Calu3 (cell line): ENCODE data around the gene ZNF710. TPM values are rescaled to one million over a fixed set of nuclear protein-coding genes. Genes with fewer than 3 reads are reported as not detected.

Experiments
- BruUV-seq: library from RNA; stranded (reverse); fragments of 400-500 nt; replicated peaks from 2 replicates; lab custom pipeline; 2021; lab: Mats Ljungman, UMichigan
- CTCF ChIA-PET: fragments of 300-600 bp; sonication (Branson Sonifier 250); formaldehyde crosslinking; loops from one replicate; lab custom pipeline; 2022; ENCODE audit warnings: antibody characterized with exemption; lab: Charles Lee
- DNase-seq: peaks from one replicate; pipeline ENCODE4 v3.0.0; 2022
- H3K27ac Mint-ChIP-seq: one replicate; pipeline ENCODE4 v1.8.0; 2022; ENCODE audit warnings: mixed read lengths; ENCODE audit not compliant: unreplicated experiment
- H3K27me3 Mint-ChIP-seq: one replicate; pipeline ENCODE4 v1.8.0; 2022; ENCODE audit warnings: mixed read lengths; ENCODE audit not compliant: unreplicated experiment
- H3K36me3 Mint-ChIP-seq: one replicate; pipeline ENCODE4 v1.8.0; 2022; ENCODE audit warnings: mild to moderate bottlenecking, moderate library complexity, mixed read lengths; ENCODE audit not compliant: insufficient read depth, unreplicated experiment
- H3K4me1 Mint-ChIP-seq: one replicate; pipeline ENCODE4 v1.8.0; 2022; ENCODE audit warnings: mild to moderate bottlenecking, low read depth, mixed read lengths; ENCODE audit not compliant: unreplicated experiment
- H3K4me3 Mint-ChIP-seq: one replicate; pipeline ENCODE4 v1.8.0; 2022; ENCODE audit warnings: mild to moderate bottlenecking, low read depth, moderate library complexity, mixed read lengths; ENCODE audit not compliant: unreplicated experiment
- H3K9me3 Mint-ChIP-seq: one replicate; pipeline ENCODE4 v1.8.0; 2022; ENCODE audit warnings: low read depth, mixed read lengths; ENCODE audit not compliant: unreplicated experiment
- CTCF ChIP-seq: fragments of 200-600 bp; IDR thresholded peaks from one replicate; pipeline ENCODE4 v1.8.0; 2022; ENCODE audit warnings: antibody characterized with exemption; ENCODE audit not compliant: unreplicated experiment
- intact Hi-C: fragments of 100-400 bp; cut with micrococcal nuclease; formaldehyde crosslinking; loops from one replicate; pipeline ENCODE4 v1.10.0; 2022; ENCODE audit not compliant: unreplicated experiment
- total RNA-seq: library from RNA; stranded (reverse); gene quantifications from 2 replicates; pipeline ENCODE4 v1.2.3, GENCODE V29; 2022

The ZNF710 gene
- total RNA-seq, 1 experiment from 2014 or later = 15.4 TPM

- Mint-ChIP-seq H3K9me3 (no peaks in the 10 kb centered on the region), H3K4me1 (peaks cover 22% of the 10 kb centered on the region), H3K36me3 (peaks cover 29% of the 10 kb centered on the region), H3K27me3 (no peaks in the 10 kb centered on the region), H3K27ac (no peak overlapping the region), H3K4me3 (no peak overlapping the region)
- no TSS peak for BruUV-seq
- CTCF ChIA-PET = interaction anchor here (0.7 to 1.1 kb wide), 3 partner anchors 30 to 83 kb away, joined by 3 to 5 read pairs (median 3); no protein-coding TSS in a partner anchor
- no peak for TF ChIP-seq CTCF
- intact Hi-C loops = loop anchor here (10.0 kb wide), 1 partner anchor 50 kb away; no protein-coding TSS in a partner anchor
- DNase-seq = no peak
Observed at GRCh38 chr15:90004671-90005070, 3.5 kb downstream of the ZNF710 start.

- TF ChIP-seq CTCF = no peak
- Mint-ChIP-seq H3K9me3 (no peaks in the 10 kb centered on the region), H3K4me3 (no peak overlapping the region), H3K27me3 (no peaks in the 10 kb centered on the region), H3K27ac (no peak overlapping the region), H3K4me1 (peaks cover 22% of the 10 kb centered on the region), H3K36me3 (peaks cover 20% of the 10 kb centered on the region)
- CTCF ChIA-PET = no interaction called here
- no peak for DNase-seq
- intact Hi-C loops = loop anchor here (10.0 kb wide), 1 partner anchor 48 kb away; no protein-coding TSS in a partner anchor
- BruUV-seq = no TSS peak
Observed at GRCh38 chr15:90006217-90007075, 5.3 kb downstream of the ZNF710 start.

- peaks cover 22% of the 10 kb centered on the region for H3K4me1 Mint-ChIP-seq
- CTCF ChIA-PET = no interaction called here
- DNase-seq = no peak
- no peaks in the 10 kb centered on the region for H3K27me3 Mint-ChIP-seq
- H3K36me3 Mint-ChIP-seq = peaks cover 13% of the 10 kb centered on the region
- no peak overlapping the region for H3K4me3 Mint-ChIP-seq
- H3K9me3 Mint-ChIP-seq = no peaks in the 10 kb centered on the region
- BruUV-seq = no TSS peak
- TF ChIP-seq CTCF = no peak
- intact Hi-C loops = loop anchor here (10.0 kb wide), 1 partner anchor 48 kb away; no protein-coding TSS in a partner anchor
- no peak overlapping the region for H3K27ac Mint-ChIP-seq
Observed at GRCh38 chr15:90007076-90007460, 5.9 kb downstream of the ZNF710 start.

GRCh38 chr15:90008607-90009006, 7.5 kb downstream of the ZNF710 start:
- TF ChIP-seq CTCF = no peak
- DNase-seq = no peak
- Mint-ChIP-seq H3K4me1 (peaks cover 22% of the 10 kb centered on the region), H3K4me3 (no peak overlapping the region), H3K9me3 (peaks cover 1% of the 10 kb centered on the region), H3K27me3 (no peaks in the 10 kb centered on the region), H3K36me3 (peaks cover 4% of the 10 kb centered on the region), H3K27ac (no peak overlapping the region)
- intact Hi-C loops = loop anchor here (10.0 kb wide), 1 partner anchor 46 kb away; no protein-coding TSS in a partner anchor
- BruUV-seq = no TSS peak
- CTCF ChIA-PET = no interaction called here
